VCaP (cell line): ENCODE measurements around the gene SDF2.

Source experiments
- H3K27ac ChIP-seq: fragments of 450-650 bp; 2 replicates; pipeline ENCODE4 v1.5.1; 2017
- CTCF ChIP-seq: fragments of 450-650 bp; conservative IDR thresholded peaks from 2 replicates; pipeline ENCODE4 v1.5.1; 2017; ENCODE audit warnings: mild to moderate bottlenecking, moderate library complexity

SDF2 gene

GRCh38 chr17:28641579-28641978 is 20.1 kb downstream of the SDF2 start:
- no peak overlapping the region; the same call in 1 of the 2 replicates for H3K27ac ChIP-seq
- TF ChIP-seq CTCF: no peak

- no peak for TF ChIP-seq CTCF
- H3K27ac ChIP-seq: no peak overlapping the region
Observed at GRCh38 chr17:28635506-28635905, 26.2 kb downstream of the SDF2 start.

GRCh38 chr17:28634206-28634865 is 27.4 kb downstream of the SDF2 start:
- TF ChIP-seq CTCF: no peak
- H3K27ac ChIP-seq: no peak overlapping the region

- no peak for TF ChIP-seq CTCF
- no peak overlapping the region for H3K27ac ChIP-seq
Observed at GRCh38 chr17:28626818-28627217, 34.9 kb downstream of the SDF2 start.

- TF ChIP-seq CTCF: no peak
- no peak overlapping the region for H3K27ac ChIP-seq
Observed at GRCh38 chr17:28624148-28624547, 37.6 kb downstream of the SDF2 start.

GRCh38 chr17:28623696-28624095 is 38.0 kb downstream of the SDF2 start:
- TF ChIP-seq CTCF: no peak

GRCh38 chr17:28622186-28622585 is 39.5 kb downstream of the SDF2 start:
- no peak for TF ChIP-seq CTCF
- H3K27ac ChIP-seq: no peak overlapping the region

More at GRCh38 chr17:28623696-28624095, 38.0 kb downstream of the SDF2 start:
- H3K27ac ChIP-seq: no peak overlapping the region
